Ovary (tissue), 9 donors: ENCODE data around the gene IGSF21. TPM values are rescaled to one million over a fixed set of nuclear protein-coding genes. Genes with fewer than 3 reads are reported as not detected.

Source experiments
- DNase-seq, 5 donors: peaks; one replicate each; pipeline ENCODE4 v3.0.0-alpha.2; 2019 to 2020
- H3K27ac ChIP-seq, 2 donors: fragments of 200-600 bp; one replicate each; pipeline versions ENCODE4 v1.5.1 to v1.8.0; 2019 to 2022
- H3K27me3 ChIP-seq: fragments of 200-600 bp; one replicate; pipeline ENCODE4 v1.8.0; 2022
- H3K36me3 ChIP-seq: fragments of 200-600 bp; sonication (generic); one replicate; pipeline ENCODE4 v1.5.1; 2019
- H3K4me1 ChIP-seq: one replicate; pipeline ENCODE4 v1.8.1; 2013; ENCODE audit warnings: mild to moderate bottlenecking, moderate library complexity; ENCODE audit not compliant: insufficient read depth
- H3K4me3 ChIP-seq: fragments of 200-600 bp; sonication (generic); one replicate; pipeline ENCODE4 v1.5.1; 2017
- H3K9me3 ChIP-seq, 2 donors: fragments of 200-600 bp in 1 of 2; sonication (generic) in 1 of 2; one replicate each; pipeline versions ENCODE4 v1.5.1 to v1.8.1; 2013 to 2019; ENCODE audit warnings: mild to moderate bottlenecking in 1 of 2, moderate library complexity in 1 of 2
- CTCF ChIP-seq, 3 donors: fragments of 450-650 bp in 2 of 3; fragments of 200-600 bp in 1 of 3; IDR thresholded peaks; one replicate each; pipeline versions ENCODE4 v1.5.1 to v1.8.0; 2016 to 2022; ENCODE audit warnings: antibody characterized with exemption in 3 of 3, mild to moderate bottlenecking in 1 of 3
- EP300 ChIP-seq: sonication (generic); formaldehyde crosslinking; IDR thresholded peaks from one replicate; pipeline ENCODE4 v1.6.1; 2017; ENCODE audit warnings: antibody characterized with exemption
- POLR2A ChIP-seq: fragments of 450-650 bp; IDR thresholded peaks from one replicate; pipeline ENCODE4 v1.6.1; 2017; ENCODE audit warnings: antibody characterized with exemption, mild to moderate bottlenecking, moderate library complexity
- WGBS, 3 donors: extraction: QIAGEN DNeasy Blood & Tissue Kit in 1 of 3; methylation state at CpG; one replicate each; pipeline versions ENCODE4 v1.1.5 to v1.1.7; 2013 to 2017; 5-methylcytosine and 5-hydroxymethylcytosine counted together
- intact Hi-C, 4 donors: fragments of 100-400 bp; cut with DNase I; formaldehyde crosslinking; loops; one replicate each; pipeline versions ENCODE4 v1.11.0 to v1.15.1; 2022 to 2023
- polyA plus RNA-seq, 2 donors: library from polyadenylated mRNA; stranded (reverse); fragments of 200-250 nt in 1 of 2; fragments of 350-450 nt in 1 of 2; fragmentation: Illumina TruSeq in 1 of 2; extraction: RNeasy Lipid Tissue Mini Kit (QIAGEN cat#74804) in 1 of 2; gene quantifications; one replicate each; pipeline ENCODE4 v1.2.3, GENCODE V29; 2013 to 2014
- total RNA-seq, 7 donors: library from RNA; depleted of rRNA in 2 of 7; stranded (reverse); fragments of >200 nt in 2 of 7; fragmentation: NEBNext Ultra II Directional in 3 of 7; extraction: Animal tissue kit (Norgen Biotek cat#: 25700) in 3 of 7; gene quantifications; one replicate each; pipeline versions ENCODE4 v1.1.0 to v1.2.4, GENCODE V29; 2016 to 2023
- donor health status: DM: no; HTN: no; CAD: no; lungs with moderate emphysema.
- donor health status: DM: no; HTN: no; CAD: no.
- donor health status: Bipolar disorder and iron deficiency.
- donor health status: DM: yes; HTN: yes; CAD: no.
- donor health status: DM: no; HTN: no; CAD: no.
- donor health status: DM: yes; HTN: yes; CAD: no.

Gene IGSF21
- total and polyA plus RNA-seq, 9 donors = 0.24 to 4.5 (median 1.3) TPM

- TF ChIP-seq POLR2A (no peak), EP300 (no peak), CTCF (IDR thresholded peaks at IDR 0.05) (no peak)
- H3K27ac ChIP-seq = no peak overlapping the region
- WGBS, 3 donors = 25 to 33% (median 27%) methylated on average over 11 of the region's 11 CpGs
- no peak overlapping the region for H3K4me3 ChIP-seq
- no peaks in the 10 kb centered on the region for H3K9me3 ChIP-seq
- H3K36me3 ChIP-seq = no peaks in the 10 kb centered on the region
- intact Hi-C loops = no loop called here
- DNase-seq = no peak
- H3K4me1 ChIP-seq = no peaks in the 10 kb centered on the region
- H3K27me3 ChIP-seq = no peaks in the 10 kb centered on the region
These were observed 190.5 kb downstream of the IGSF21 start for GRCh38 chr1:18297896-18298648.

GRCh38 chr1:18299441-18300338 is 192.1 kb downstream of the IGSF21 start:
- Histone ChIP-seq H3K27ac (no peak overlapping the region), H3K9me3 (no peaks in the 10 kb centered on the region), H3K36me3 (no peaks in the 10 kb centered on the region), H3K4me1 (no peaks in the 10 kb centered on the region), H3K27me3 (no peaks in the 10 kb centered on the region), H3K4me3 (no peak overlapping the region)
- intact Hi-C loops = no loop called here
- no peak for DNase-seq
- no peak for TF ChIP-seq CTCF (IDR thresholded peaks at IDR 0.05)
- TF ChIP-seq POLR2A = no peak
- TF ChIP-seq EP300 = no peak
- 62 to 68% (median 63%) methylated on average over 7 of the region's 7 CpGs for WGBS, 3 donors

GRCh38 chr1:18300376-18300775 is 192.8 kb downstream of the IGSF21 start:
- Histone ChIP-seq H3K27ac (no peak overlapping the region), H3K4me3 (no peak overlapping the region), H3K4me1 (no peaks in the 10 kb centered on the region), H3K27me3 (no peaks in the 10 kb centered on the region), H3K36me3 (no peaks in the 10 kb centered on the region), H3K9me3 (no peaks in the 10 kb centered on the region)
- no peak for TF ChIP-seq EP300
- TF ChIP-seq POLR2A = no peak
- TF ChIP-seq CTCF (IDR thresholded peaks at IDR 0.05) = no peak
- DNase-seq = no peak
- 83 to 96% (median 84%) methylated on average over 2 of the region's 2 CpGs for WGBS, 3 donors
- intact Hi-C loops = no loop called here

GRCh38 chr1:18302788-18303413 is 195.3 kb downstream of the IGSF21 start:
- H3K4me3 ChIP-seq = no peak overlapping the region
- WGBS, 3 donors = 43 to 56% (median 50%) methylated on average over 7 of the region's 7 CpGs
- no peak for TF ChIP-seq CTCF (IDR thresholded peaks at IDR 0.05)
- no peak for TF ChIP-seq EP300
- TF ChIP-seq POLR2A = no peak
- H3K27ac ChIP-seq = no peak overlapping the region
- H3K4me1 ChIP-seq = no peaks in the 10 kb centered on the region
- no peak for DNase-seq
- intact Hi-C loops = no loop called here
- no peaks in the 10 kb centered on the region for H3K9me3 ChIP-seq
- no peaks in the 10 kb centered on the region for H3K36me3 ChIP-seq
- H3K27me3 ChIP-seq = no peaks in the 10 kb centered on the region
